GM18951 (cell line): ENCODE data around the gene NFKB1.
"Not testable (repeated sequence)": the region's sequence is repeated elsewhere in the genome, so short reads cannot be mapped to it uniquely, and the experiment has no call there.

Experiments
- POLR2A ChIP-seq: IDR thresholded peaks from 4 replicates; pipeline ENCODE4 v1.6.1; 2011; ENCODE audit warnings: mild to moderate bottlenecking; ENCODE audit not compliant: insufficient read length, insufficient read depth; ENCODE audit errors: extremely low read depth
- in situ Hi-C: fragments of 300-500 bp; cut with MboI; formaldehyde crosslinking; loops from one replicate; pipeline ENCODE4 v1.12.0; 2022; ENCODE audit warnings: low sequenced_read_pairs, mixed read lengths, inconsistent platforms; ENCODE audit not compliant: unreplicated experiment

Gene NFKB1

DNA sequence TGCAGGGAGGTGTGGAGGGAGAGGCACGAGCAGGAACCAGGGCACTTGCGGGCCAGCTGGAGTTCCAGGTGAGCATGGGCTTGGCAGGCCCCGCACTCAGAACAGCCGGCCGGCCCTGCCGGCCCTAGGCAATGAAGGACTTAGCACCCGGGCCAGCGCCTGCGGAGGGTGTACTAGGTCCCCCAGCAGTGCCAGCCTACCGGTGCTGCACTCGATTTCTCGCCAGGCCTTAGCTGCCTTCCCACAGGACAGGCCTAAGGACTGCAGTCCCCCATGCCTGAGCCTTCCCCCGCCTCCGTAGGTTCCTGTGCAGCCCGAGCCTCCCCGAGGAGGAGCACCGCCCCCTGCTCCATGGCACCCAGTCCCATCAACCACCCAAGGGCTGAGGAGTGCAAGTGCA lies 18.0 kb upstream of the NFKB1 start:
- no peak for TF ChIP-seq POLR2A
- in situ Hi-C loops, result no loop called here

DNA sequence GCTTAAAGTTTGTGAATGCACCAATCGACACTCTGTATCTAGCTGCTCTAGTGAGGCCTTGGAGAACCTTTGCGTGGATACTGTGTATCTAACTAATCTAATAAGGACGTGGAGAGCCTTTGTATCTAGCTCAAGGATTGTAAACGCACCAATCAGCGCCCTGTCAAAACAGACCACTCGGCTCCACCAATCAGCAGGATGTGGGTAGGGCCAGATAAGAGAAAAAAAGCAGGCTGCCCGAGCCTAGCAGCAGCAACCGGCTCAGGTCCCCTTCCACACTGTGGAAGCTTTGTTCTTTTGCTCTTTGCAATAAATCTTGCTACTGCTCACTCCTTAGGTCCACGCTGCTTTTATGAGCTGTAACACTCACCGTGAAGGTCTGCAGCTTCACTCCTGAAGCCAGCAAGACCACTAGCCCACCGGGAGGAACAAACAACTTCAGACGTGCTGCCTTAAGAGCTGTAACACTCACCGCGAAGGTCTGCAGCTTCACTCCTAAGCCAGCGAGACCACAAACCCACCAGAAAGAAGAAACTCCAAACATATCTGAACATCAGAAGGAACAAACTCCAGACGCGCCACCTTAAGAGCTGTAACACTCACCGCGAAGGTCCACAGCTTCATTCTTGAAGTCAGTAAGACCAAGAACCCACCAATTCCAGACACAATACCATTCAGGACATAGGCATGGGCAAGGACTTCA lies 17.0 kb upstream of the NFKB1 start:
- in situ Hi-C loops, result not testable (repeated sequence)

- TF ChIP-seq POLR2A, result no peak
- in situ Hi-C loops, result no loop called here
Measured at GRCh38 chr4:102492531-102493241, 8.5 kb upstream of the NFKB1 start.

- TF ChIP-seq POLR2A, result no peak
- in situ Hi-C loops, result no loop called here
Measured at GRCh38 chr4:102493257-102493656, 7.9 kb upstream of the NFKB1 start.

- in situ Hi-C loops, result no loop called here
- TF ChIP-seq POLR2A, result no peak
Measured at GRCh38 chr4:102493794-102494193, 7.4 kb upstream of the NFKB1 start.

GRCh38 chr4:102494603-102495002 lies 6.6 kb upstream of the NFKB1 start:
- no peak for TF ChIP-seq POLR2A
- in situ Hi-C loops, result no loop called here

DNA sequence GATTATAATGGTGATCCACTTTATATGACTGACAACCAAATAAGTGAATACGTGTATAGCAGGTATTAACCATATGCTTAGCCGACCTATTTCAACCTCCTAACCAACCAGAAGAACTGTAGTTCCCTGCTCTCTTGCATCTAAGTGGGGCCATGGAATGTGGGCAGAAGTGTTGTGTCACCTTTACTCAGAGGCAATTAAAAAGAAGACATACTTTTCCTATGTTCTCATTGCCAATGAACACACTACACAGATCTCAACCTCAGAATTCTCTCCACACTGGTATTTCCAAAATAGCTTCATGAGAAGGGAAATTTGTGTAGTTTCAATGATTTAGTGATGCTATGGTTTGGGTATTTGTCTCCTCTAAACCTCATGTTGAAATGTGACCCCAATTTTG lies 3.2 kb upstream of the NFKB1 start:
- no peak for TF ChIP-seq POLR2A
- in situ Hi-C loops, result no loop called here

- in situ Hi-C loops, result no loop called here
- no peak for TF ChIP-seq POLR2A
Measured at GRCh38 chr4:102500352-102500695, 835 bp upstream of the NFKB1 start.

DNA sequence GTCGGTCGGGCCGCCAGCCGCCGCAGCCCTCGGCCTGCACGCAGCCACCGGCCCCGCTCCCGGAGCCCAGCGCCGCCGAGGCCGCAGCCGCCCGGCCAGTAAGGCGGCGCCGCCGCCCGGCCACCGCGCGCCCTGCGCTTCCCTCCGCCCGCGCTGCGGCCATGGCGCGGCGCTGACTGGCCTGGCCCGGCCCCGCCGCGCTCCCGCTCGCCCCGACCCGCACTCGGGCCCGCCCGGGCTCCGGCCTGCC lies 213 bp downstream of the NFKB1 start:
- in situ Hi-C loops, result no loop called here
- TF ChIP-seq POLR2A, result no peak

- TF ChIP-seq POLR2A, result no peak
Measured at GRCh38 chr4:102502543-102502818, 1.3 kb downstream of the NFKB1 start.

GRCh38 chr4:102503301-102503746 lies 2.2 kb downstream of the NFKB1 start:
- in situ Hi-C loops, result no loop called here
- no peak for TF ChIP-seq POLR2A

More at GRCh38 chr4:102502543-102502818, 1.3 kb downstream of the NFKB1 start:
- in situ Hi-C loops, result no loop called here

GRCh38 chr4:102503831-102504786 lies 3.0 kb downstream of the NFKB1 start:
- in situ Hi-C loops, result no loop called here
- no peak for TF ChIP-seq POLR2A

DNA sequence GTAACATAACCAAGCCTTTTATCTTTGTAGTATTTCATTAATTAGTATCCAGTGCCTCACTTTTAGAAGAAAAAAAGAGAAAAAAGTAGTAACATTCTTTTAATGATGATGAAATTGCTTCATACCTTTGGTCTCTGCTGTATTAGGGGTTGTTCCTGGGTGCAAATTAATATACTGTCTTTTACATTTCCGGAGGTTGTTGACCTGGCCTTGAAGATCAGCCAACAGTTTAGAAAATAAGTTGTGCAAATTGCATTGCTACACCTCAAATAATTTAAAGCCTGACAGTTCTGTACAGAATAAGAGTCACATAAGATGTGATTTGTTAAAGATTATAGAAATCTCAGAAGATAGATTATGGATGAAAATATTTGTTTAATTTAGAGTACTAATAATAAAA lies 3.8 kb downstream of the NFKB1 start:
- in situ Hi-C loops, result no loop called here
- TF ChIP-seq POLR2A, result no peak

DNA sequence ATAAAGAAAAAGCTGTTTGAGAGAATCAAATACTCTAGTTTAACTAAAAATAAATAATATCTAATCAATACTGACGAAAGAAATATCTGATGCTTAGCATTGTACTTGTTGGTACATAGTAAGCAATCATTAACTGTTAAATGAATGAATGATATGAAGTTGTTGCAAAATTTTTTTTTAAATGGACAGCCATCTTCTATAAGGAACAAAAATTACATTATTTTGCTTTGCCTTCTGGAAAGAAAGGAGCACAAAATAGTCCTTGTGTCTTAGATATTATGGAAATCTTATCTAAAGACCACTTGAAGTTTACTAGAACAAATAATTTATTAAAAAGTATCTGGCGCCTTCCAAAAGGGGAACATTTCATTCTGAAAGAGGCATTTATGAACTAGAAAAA lies 4.5 kb downstream of the NFKB1 start:
- TF ChIP-seq POLR2A, result no peak
- in situ Hi-C loops, result no loop called here
